GM19099 (cell line): ENCODE results near the gene THBS3.

Source experiments
- POLR2A ChIP-seq: IDR thresholded peaks from 3 replicates; pipeline ENCODE4 v1.6.1; 2011; ENCODE audit warnings: low read depth; ENCODE audit not compliant: insufficient read length; ENCODE audit errors: extremely low read depth

The THBS3 gene

DNA sequence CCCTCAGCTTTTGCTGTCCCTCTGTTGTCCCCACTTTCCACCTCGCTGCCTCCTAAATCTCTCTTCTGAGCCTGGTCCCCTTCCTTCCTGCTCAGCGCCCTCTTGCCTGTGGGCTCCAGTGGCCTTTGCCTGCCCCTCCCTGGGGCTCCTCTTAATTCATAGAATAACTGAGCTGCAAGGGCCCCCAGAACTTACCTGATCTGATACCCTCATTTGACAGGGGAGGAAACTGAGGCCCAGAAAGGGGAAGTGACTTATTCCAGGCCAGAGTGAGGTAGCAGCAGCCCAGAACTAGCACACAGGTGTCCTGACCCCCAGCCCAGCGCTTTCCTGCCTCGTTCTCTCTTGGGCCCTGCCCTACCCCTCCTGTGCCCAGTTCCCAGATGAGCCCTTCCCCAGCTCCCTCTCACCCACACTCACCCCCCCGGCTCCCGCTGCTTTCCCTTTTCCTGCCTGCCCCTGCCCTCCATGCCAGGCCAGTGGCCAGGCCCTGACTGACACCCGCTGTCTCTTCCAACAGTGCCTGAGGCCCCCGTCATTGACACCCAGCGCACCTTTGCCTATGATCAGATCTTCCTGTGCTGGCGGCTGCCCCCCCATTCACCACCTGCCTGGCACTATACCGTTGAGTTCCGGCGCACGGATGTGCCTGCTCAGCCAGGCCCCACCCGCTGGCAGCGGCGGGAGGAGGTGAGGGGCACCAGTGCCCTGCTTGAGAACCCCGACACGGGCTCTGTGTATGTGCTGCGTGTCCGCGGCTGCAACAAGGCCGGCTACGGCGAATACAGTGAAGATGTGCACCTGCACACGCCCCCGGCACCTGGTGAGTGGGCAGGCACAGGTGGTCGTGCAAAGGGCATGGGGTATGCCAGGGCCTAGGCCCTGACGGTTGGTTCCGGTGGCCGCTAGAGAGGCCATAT, 28.3 kb downstream of the THBS3 start:
- TF ChIP-seq POLR2A = no peak

DNA sequence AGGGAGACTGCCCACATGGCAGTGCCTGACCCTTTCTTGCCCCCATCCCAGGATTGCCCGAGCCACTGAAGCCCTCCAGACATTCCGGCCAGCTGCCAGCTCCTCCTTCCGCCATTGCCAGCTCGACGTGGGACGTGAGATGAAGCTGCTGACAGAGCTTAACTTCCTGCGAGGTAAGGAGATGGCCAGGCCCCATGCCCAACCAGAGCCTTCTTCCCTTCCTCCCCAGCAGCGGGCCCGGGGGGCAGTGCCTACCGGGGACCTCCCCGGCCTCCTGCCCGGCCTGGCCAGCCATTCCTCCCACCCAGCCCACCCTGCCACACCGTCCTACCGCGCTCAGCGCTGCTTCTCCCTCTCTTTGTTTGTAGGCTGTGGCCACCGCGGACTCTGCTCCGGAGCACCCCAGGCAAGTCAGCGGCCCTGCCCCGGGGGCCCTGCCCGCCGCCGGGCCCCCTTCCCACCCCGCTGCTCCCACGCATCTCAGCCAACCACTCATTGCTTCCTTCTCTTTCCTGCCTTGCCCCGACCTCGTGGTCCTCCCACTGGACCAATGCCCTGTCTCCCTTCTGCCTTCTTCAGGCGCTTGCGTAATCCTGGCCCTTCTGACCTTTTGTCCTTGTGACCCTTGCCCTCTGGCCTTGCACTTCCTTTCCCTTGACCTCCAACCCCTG, 29.1 kb downstream of the THBS3 start:
- no peak for TF ChIP-seq POLR2A

DNA sequence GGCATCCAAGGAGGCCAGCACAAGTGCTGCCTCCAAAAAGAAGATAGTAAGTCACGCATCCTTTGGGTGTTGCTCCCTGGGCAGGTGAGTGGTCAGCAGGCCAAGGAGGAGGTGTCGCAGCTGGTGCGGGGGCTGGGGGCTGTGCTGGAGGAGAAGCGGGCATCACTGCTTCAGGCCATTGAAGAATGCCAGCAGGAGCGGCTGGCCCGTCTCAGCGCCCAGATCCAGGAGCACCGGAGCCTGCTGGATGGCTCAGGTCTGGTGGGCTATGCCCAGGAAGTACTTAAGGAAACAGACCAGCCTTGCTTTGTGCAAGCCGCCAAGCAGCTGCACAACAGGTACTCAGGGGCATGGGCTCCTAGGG, 29.8 kb downstream of the THBS3 start:
- no peak for TF ChIP-seq POLR2A

DNA sequence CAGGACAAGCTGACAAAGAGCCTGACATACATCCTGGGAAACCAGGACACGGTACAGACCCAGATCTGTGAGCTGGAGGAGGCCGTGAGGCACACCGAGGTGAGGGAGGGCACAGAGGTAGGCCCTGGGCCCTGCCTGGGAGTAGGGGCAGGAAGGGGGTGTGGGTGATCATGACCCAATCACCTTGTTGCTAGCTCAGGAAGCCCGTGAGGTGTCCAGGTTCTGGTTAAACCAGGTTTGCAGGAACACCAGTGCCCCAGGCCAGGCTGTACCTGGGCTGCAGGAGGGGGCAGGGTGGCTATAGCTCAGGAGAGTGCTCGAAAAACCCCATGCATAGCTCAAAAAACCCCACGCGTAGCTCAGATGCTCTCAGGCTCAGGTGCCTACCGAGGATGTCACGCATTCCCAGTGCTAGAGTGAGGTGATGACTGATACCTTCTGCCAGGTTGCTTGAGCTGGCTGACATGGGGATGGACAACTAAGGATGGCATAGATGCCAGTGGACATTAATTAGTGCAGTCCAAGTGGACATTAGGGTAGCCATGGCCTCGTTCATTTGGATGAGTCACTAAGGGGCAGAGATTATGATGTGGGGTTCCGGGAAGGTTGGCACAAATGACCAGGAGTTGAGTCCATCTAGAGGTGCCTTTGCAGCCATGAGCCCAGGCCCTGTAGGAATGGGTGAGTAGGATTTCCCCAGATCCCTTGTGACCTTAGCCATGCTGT, 30.3 kb downstream of the THBS3 start:
- TF ChIP-seq POLR2A = no peak

DNA sequence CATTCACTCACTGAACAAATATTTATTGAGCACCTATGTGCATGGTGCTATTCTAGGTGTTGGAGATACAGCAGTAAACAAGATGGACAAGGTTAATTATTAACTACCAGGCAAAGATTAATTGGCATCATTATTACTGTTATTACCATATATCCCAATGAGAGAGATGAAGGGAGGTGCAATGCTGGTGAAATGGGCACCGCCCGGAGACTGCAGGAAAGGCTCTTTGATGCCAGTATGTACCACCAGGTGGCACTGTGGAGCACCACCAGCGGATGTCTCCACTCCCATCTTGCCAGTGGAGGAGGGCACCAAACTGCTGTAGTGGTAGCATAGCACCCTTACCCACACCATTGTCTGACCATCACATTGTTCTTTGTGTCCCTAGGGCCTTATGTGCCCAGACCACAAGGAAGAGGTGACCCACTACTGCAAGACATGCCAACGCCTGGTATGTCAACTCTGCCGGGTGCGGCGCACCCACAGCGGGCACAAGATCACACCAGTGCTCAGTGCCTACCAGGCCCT, 31.1 kb downstream of the THBS3 start:
- TF ChIP-seq POLR2A = no peak

DNA sequence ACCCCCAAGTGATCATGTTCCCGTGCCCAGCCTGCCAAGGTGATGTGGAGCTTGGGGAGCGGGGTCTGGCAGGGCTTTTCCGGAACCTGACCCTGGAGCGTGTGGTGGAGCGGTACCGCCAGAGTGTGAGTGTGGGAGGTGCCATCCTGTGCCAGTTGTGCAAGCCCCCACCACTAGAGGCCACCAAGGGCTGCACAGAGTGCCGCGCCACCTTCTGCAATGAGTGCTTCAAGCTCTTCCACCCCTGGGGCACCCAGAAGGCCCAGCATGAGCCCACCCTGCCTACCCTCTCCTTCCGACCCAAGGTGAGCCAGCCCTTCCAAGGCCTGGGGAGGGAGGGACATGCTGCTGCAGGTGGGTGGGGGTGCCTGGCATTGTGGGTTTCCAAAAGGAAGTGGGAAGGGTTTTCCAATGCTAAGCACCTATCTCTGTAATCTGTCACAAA, 31.7 kb downstream of the THBS3 start:
- TF ChIP-seq POLR2A = no peak

DNA sequence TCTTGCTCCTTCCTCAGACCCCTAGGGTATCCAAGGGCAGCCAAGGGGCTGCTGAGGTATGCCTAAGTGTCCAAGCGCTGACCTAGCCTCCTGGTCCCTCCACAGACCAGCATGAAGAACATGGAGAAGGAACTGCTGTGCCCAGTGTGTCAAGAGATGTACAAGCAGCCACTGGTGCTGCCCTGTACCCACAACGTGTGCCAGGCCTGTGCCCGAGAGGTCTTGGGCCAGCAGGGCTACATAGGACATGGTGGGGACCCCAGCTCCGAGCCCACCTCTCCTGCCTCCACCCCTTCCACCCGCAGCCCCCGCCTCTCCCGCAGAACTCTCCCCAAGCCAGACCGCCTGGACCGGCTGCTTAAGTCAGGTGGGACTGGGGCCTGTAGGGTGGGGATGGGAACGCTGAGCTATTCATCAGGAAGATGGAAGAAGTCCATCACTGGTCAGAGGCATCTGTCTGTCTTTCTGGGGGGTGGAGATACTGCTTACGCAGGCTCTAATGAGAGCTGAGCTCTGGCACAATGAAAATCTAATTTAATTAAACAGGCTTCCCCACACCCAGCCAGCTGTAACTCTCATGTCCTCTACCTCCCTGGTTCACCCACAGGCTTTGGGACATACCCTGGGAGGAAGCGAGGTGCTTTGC, 32.3 kb downstream of the THBS3 start:
- no peak for TF ChIP-seq POLR2A

DNA sequence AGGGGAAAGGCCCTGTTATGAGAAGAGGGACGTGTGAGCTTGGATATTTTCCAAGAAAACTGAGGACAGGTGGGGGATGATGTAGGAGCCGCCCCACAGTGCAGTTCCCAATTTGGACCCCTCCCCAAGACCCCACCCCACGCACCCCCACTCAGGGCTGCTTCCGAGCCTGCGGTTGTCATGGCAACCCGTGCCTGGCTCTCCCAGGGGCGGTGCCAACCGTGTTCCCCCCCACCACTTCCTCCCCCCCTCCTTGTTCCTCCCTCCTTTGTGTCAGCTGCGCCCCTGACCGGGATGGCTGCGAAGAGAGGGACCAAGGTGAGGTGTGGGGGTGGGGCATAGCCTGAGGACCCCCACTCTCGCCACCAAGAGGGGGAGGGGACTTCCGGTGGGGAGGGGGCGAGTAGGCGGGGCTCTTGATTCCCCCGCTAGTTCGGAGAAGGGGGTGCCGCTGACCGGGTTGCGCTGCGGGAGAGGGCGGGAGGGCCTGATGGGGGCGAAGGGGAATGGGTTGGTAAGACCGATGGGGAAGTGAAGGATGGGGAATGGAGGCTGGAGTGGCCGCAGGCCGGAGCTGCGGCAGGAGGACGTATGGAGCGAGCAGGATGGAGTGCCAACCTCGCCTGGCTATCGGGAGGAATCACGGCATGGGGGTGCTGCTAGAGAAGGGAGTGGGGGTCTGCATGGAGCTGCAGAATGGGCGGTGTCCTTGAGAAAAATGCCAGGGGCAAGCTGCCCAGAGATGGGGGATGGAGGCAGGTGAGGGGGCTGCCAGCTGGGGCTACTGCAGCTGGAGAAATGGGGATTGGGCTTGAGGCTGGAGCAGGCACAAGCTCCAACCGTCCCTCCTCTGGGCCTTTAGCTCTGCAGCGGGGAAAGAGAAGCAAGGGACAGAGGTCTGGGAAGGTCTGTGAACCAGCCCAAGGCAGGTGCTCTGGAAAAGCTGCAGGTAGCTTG, 33.1 kb downstream of the THBS3 start:
- TF ChIP-seq POLR2A = no peak

DNA sequence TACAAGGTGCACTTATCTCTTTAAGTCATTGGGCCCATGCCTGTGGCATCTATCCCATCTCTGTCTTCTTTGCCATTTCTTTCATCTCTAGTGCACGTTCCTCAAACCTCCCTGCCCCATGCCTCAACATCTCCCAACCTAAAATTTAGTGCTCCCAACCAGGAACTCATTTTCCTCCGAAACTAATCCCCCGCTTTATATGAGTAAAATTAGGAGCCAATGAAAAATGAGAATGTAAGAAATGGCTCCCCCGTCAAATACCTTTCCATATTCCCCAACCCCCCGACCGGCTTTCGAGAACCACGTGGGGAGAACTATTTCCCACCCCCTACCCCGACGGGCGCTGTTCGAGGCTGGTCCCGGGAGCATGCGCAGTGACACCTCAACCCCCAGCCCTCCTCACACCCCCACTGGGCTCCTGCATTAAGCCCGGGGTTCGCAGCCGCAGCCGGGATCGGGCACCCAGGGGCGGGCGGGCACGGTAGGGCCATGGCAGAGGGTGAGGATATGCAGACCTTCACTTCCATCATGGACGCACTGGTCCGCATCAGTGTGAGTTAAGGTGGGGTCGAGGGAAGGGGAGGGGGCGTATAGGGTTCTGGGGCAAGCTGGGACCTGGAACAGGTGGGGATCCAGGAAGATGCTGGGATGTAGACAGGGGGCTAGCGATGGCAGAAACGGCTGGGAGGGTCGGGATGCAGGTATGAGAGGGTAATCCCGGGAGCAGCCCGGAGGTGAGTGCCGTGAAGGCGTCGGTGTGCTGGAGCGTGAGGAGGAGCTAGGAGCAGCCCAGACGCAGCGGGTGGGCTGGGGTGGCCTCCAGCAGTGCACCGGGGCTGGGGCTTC, 34.0 kb downstream of the THBS3 start, which contains the start of gene TRIM46:
Gene TRIM46, plus strand, starts transcription at position 372 of the 846 bp plus-strand sequence. Its CDS starts 118 bp downstream, at position 490.
- no peak for TF ChIP-seq POLR2A

DNA sequence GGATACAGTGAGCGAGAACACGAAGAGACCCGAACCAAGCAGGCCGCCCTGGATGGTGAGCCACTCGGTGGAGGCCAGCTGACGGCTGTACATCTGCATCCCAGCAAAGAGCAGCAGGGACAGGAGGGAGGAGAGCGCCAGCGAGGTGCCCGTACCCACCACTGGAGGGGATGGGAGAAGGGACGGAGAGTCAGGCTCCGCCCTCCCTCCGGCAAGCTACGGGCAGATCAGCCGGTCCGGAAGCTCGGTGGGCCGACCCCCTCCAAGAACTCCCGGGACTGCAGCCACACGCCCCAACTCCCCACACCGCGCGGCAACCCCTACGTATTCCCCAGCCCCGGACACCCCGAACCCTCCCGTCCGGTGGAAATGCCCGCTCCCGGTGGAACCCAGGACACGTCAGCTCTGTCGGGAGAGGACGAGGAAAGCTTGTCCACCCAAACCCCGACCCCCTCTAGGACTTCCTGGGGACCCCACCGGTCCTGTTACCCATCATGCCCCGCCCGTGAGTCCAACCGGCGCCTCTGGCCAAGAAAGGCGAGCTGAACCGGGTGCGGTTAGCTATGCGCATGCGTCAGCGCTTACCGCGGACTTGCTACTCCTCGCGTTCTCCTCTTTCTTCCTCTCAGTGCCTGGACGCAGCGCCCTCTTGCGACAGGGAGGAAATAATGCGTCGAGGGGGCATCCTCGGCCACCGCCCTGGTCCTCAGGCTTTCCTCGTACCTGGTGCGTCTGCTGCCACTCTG, 34.8 kb downstream of the THBS3 start, which contains the start of gene KRTCAP2:
Gene KRTCAP2, minus strand, starts transcription at position 573 of the 746 bp plus-strand sequence. Its CDS starts 80 bp downstream, at position 493.
- peak; percentile 93 for TF ChIP-seq POLR2A

DNA sequence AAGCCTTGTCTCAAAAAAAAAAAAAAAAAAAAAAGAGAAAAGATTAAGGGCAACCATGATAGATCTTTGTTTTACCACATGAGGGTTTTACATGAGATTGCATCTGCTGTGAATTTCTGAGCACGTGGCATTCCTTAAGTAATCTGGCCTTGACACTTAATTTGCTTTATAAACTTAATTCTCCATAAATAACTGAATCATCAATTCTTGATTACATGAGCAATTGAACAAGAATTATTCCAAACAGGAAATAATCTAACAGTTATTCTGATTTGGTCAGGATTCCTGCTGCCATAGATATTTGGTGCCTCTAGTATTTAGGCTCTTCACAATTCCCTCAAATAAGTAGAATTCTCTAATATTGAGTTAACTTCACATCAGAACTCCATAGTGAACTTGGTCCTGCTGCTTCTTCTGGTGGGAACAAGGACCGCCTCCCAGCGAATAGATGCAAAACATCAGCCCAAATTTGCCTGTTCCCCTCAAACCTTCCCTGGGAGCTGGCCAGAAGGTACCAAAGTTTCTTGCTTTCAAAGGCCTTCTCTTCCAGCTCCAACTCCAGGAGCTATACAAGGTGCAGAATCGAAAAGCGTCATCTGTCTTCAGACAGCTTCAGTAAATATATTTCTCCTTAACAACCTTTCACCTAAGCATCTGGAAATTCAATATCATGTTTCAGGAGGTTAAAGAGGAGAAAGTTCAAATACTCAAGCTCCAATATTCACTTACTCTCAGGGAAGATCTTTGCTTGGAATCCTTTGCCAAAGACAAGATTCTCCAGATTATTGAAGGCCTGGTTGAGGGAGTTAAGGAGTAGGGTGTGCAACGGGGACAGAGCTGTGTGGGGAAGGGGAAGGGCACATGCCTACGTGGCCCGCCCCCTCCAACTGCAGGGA, 35.6 kb downstream of the THBS3 start:
- TF ChIP-seq POLR2A = no peak
